Astrocyte (in vitro differentiated cells and primary cell): Measurements from ENCODE around the gene CHAD. TPM values are rescaled to one million over a fixed set of nuclear protein-coding genes. Genes with fewer than 3 reads are reported as not detected.

Experiments used
- DNase-seq: peaks from one replicate; pipeline ENCODE4 v3.0.0-alpha.2; 2010; ENCODE audit warnings: low read depth
- FAIRE-seq: peaks from 2 replicates; lab custom pipeline; 2011; peaks lifted over from hg19 to GRCh38; lab: Jason Lieb, UNC
- H2AFZ ChIP-seq: 2 replicates; pipeline ENCODE4 v1.6.0; 2012; ENCODE audit warnings: low read depth, low read length, inconsistent platforms
- H3K27ac ChIP-seq: 2 replicates; pipeline ENCODE4 v1.5.1; 2011; ENCODE audit warnings: low read depth, low read length, inconsistent platforms
- H3K27me3 ChIP-seq: 2 replicates; pipeline ENCODE4 v1.6.0; 2011; ENCODE audit warnings: low read length, inconsistent platforms; ENCODE audit not compliant: insufficient read depth
- H3K36me3 ChIP-seq: 2 replicates; pipeline ENCODE4 v1.5.1; 2011; ENCODE audit warnings: low read length, inconsistent platforms; ENCODE audit not compliant: insufficient read depth
- H3K4me1 ChIP-seq: 2 replicates; pipeline ENCODE4 v1.5.1; 2011; ENCODE audit warnings: low read length, inconsistent platforms; ENCODE audit not compliant: insufficient read depth
- H3K4me2 ChIP-seq: 2 replicates; pipeline ENCODE4 v1.6.0; 2012; ENCODE audit warnings: low read length, inconsistent platforms
- H3K4me3 ChIP-seq: 2 replicates; pipeline ENCODE4 v1.5.1; 2011; ENCODE audit warnings: low read depth, mild to moderate bottlenecking, low read length, inconsistent platforms; ENCODE audit not compliant: insufficient read depth
- H3K79me2 ChIP-seq: 2 replicates; pipeline ENCODE4 v1.6.0; 2012; ENCODE audit warnings: mild to moderate bottlenecking, low read length, inconsistent platforms; ENCODE audit not compliant: insufficient read depth
- H3K9ac ChIP-seq: 2 replicates; pipeline ENCODE4 v1.6.0; 2012; ENCODE audit warnings: mild to moderate bottlenecking, low read length, inconsistent platforms
- H3K9me3 ChIP-seq: 2 replicates; pipeline ENCODE4 v1.5.1; 2012; ENCODE audit warnings: low read depth, mild to moderate bottlenecking, low read length, inconsistent platforms; ENCODE audit not compliant: insufficient read depth
- H4K20me1 ChIP-seq: 2 replicates; pipeline ENCODE4 v1.6.0; 2012; ENCODE audit warnings: low read length, inconsistent platforms; ENCODE audit not compliant: insufficient read depth
- H3K27ac Mint-ChIP-seq: one replicate; pipeline ENCODE4 v1.8.0; 2021; ENCODE audit warnings: mild to moderate bottlenecking, mixed read lengths; ENCODE audit not compliant: unreplicated experiment
- H3K27me3 Mint-ChIP-seq: one replicate; pipeline ENCODE4 v1.8.0; 2021; ENCODE audit warnings: low read depth, mixed read lengths; ENCODE audit not compliant: unreplicated experiment
- H3K36me3 Mint-ChIP-seq: one replicate; pipeline ENCODE4 v1.8.0; 2021; ENCODE audit warnings: low read depth, mixed read lengths; ENCODE audit not compliant: unreplicated experiment
- H3K4me1 Mint-ChIP-seq: one replicate; pipeline ENCODE4 v1.8.0; 2021; ENCODE audit warnings: low read depth, mixed read lengths; ENCODE audit not compliant: unreplicated experiment
- H3K4me3 Mint-ChIP-seq: one replicate; pipeline ENCODE4 v1.8.0; 2021; ENCODE audit warnings: mild to moderate bottlenecking, moderate library complexity, mixed read lengths; ENCODE audit not compliant: unreplicated experiment
- H3K9me3 Mint-ChIP-seq: one replicate; pipeline ENCODE4 v1.8.0; 2021; ENCODE audit warnings: mild to moderate bottlenecking, mixed read lengths; ENCODE audit not compliant: unreplicated experiment
- CTCF ChIP-seq: IDR thresholded peaks from 2 replicates; pipeline ENCODE4 v1.5.1; 2011; ENCODE audit warnings: low read depth, mild to moderate bottlenecking, inconsistent platforms, low read length, moderate library complexity; ENCODE audit not compliant: insufficient read depth
- EZH2 ChIP-seq: IDR thresholded peaks from 2 replicates; pipeline ENCODE4 v1.6.1; 2012; ENCODE audit warnings: mild to moderate bottlenecking, low read length, inconsistent platforms; ENCODE audit not compliant: insufficient read depth
- total RNA-seq: library from RNA; stranded (reverse); gene quantifications from 2 replicates; pipeline ENCODE4 v1.2.1, GENCODE V29; 2021

The CHAD gene
- total RNA-seq, 1 donor from 2014 or later, result not detected

- no peak for FAIRE-seq
- H3K4me3 ChIP-seq, result no peak overlapping the region
These were observed 16.6 kb downstream of the CHAD start for GRCh38 chr17:50451943-50452629.

GRCh38 chr17:50448643-50449042 is 20.0 kb downstream of the CHAD start:
- no peaks in the 10 kb centered on the region for H3K36me3 ChIP-seq
- no peaks in the 10 kb centered on the region for H4K20me1 ChIP-seq
- H3K4me3 ChIP-seq, result no peak overlapping the region
- TF ChIP-seq EZH2, result no peak
- no peak for TF ChIP-seq CTCF
- DNase-seq, result no peak
- Mint-ChIP-seq H3K27me3 (no peaks in the 10 kb centered on the region), H3K4me1 (no peaks in the 10 kb centered on the region), H3K4me3 (no peak overlapping the region), H3K9me3 (no peaks in the 10 kb centered on the region), H3K36me3 (peaks cover 3% of the 10 kb centered on the region), H3K27ac (no peak overlapping the region)
- no peak overlapping the region for H2AFZ ChIP-seq
- H3K27ac ChIP-seq, result no peak overlapping the region
- H3K4me2 ChIP-seq, result no peak overlapping the region
- no peak overlapping the region for H3K9ac ChIP-seq
- FAIRE-seq, result no peak
- H3K9me3 ChIP-seq, result no peaks in the 10 kb centered on the region
- H3K79me2 ChIP-seq, result no peaks in the 10 kb centered on the region
- no peaks in the 10 kb centered on the region for H3K27me3 ChIP-seq
- no peaks in the 10 kb centered on the region for H3K4me1 ChIP-seq

More at GRCh38 chr17:50451943-50452629, 16.6 kb downstream of the CHAD start:
- TF ChIP-seq EZH2 (no peak), CTCF (no peak)
- H3K36me3 ChIP-seq, result no peaks in the 10 kb centered on the region
- H3K27me3 Mint-ChIP-seq, result no peaks in the 10 kb centered on the region
- no peak overlapping the region for H3K9ac ChIP-seq
- no peaks in the 10 kb centered on the region for H3K9me3 ChIP-seq
- no peaks in the 10 kb centered on the region for H3K4me1 ChIP-seq
- no peak overlapping the region for H2AFZ ChIP-seq
- H3K79me2 ChIP-seq, result no peaks in the 10 kb centered on the region
- no peak overlapping the region for H3K4me3 Mint-ChIP-seq
- H3K9me3 Mint-ChIP-seq, result no peaks in the 10 kb centered on the region
- no peaks in the 10 kb centered on the region for H4K20me1 ChIP-seq
- H3K4me2 ChIP-seq, result no peak overlapping the region
- H3K4me1 Mint-ChIP-seq, result no peaks in the 10 kb centered on the region
- no peak overlapping the region for H3K27ac Mint-ChIP-seq
- H3K27ac ChIP-seq, result no peak overlapping the region
- H3K36me3 Mint-ChIP-seq, result peaks cover 4% of the 10 kb centered on the region
- no peak for DNase-seq
- no peaks in the 10 kb centered on the region for H3K27me3 ChIP-seq
